ENCODE results near the gene FYTTD1.

Gene FYTTD1

GRCh38 chr3:197833930-197834715, 84.4 kb downstream of the FYTTD1 start:
- no peak for DNase-seq (ENCODE audit: low read depth)

- DNase-seq (ENCODE audit: low read depth), result no peak
These were observed 85.8 kb downstream of the FYTTD1 start for GRCh38 chr3:197835509-197835908.

DNA sequence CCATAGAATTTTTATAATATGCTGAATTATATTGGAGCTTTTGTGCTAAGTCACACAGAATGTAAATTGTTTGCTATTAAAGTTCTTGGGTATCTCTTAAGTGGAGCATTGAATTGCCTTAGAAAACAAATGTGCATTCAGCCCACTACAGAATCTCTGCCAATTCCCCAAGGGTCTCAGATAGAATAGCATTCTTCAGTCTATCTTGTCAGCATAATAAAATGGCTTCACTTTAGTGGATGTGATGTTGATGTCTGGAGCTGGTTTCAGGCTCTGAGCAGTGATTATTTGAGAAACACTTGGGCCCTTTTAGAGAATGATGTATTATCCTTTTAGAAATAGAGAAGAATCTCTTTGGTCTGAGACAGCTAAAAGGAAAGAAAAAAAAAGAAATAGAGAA, 86.6 kb downstream of the FYTTD1 start:
- DNase-seq (ENCODE audit: low read depth), result no peak
